Neural progenitor cell (in vitro differentiated cells): ENCODE measurements around the gene TRABD2B.

Experiments used
- EZH2 ChIP-seq: fragments of 200-600 bp; sonication (generic); IDR thresholded peaks from 2 replicates; pipeline ENCODE4 v1.6.1; 2017; ENCODE audit warnings: antibody characterized with exemption, mild to moderate bottlenecking, moderate library complexity
- TF ChIP-seq, protein P1 (sequence below): fragments of 200-600 bp; sonication (generic); IDR thresholded peaks from 2 replicates; pipeline ENCODE4 v1.5.1; 2017; ENCODE audit warnings: antibody characterized with exemption, mild to moderate bottlenecking

DNA sequence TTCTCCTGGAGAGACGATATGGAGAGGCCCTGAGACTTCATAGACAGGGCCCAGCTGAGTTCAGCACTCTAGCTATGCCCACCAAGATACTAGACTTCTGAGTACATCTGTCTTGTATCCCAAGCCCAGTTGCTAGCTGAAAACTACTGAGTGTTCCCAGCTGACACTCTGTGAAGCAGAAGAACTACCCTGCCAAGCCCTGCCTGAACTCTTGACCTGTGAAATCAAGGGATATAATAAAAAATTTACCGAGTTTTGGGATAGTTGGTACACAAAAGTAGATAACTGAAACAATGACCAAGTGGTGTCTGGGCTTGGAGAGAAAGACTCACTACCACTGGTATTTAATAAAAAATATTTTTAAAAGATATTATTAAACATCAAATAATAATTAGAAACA, 267.5 kb downstream of the TRABD2B start:
- TF ChIP-seq, protein P1, sequence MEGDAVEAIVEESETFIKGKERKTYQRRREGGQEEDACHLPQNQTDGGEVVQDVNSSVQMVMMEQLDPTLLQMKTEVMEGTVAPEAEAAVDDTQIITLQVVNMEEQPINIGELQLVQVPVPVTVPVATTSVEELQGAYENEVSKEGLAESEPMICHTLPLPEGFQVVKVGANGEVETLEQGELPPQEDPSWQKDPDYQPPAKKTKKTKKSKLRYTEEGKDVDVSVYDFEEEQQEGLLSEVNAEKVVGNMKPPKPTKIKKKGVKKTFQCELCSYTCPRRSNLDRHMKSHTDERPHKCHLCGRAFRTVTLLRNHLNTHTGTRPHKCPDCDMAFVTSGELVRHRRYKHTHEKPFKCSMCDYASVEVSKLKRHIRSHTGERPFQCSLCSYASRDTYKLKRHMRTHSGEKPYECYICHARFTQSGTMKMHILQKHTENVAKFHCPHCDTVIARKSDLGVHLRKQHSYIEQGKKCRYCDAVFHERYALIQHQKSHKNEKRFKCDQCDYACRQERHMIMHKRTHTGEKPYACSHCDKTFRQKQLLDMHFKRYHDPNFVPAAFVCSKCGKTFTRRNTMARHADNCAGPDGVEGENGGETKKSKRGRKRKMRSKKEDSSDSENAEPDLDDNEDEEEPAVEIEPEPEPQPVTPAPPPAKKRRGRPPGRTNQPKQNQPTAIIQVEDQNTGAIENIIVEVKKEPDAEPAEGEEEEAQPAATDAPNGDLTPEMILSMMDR, result no peak
- no peak for TF ChIP-seq EZH2
